H1 (cell line): Measurements from ENCODE around the gene LCLAT1. TPM values are rescaled to one million over a fixed set of nuclear protein-coding genes. Genes with fewer than 3 reads are reported as not detected.
A peak's percentile ranks its signal among the peaks of the same experiment; 100 is the strongest.
"Not testable (repeated sequence)": the region's sequence is repeated elsewhere in the genome, so short reads cannot be mapped to it uniquely, and the experiment has no call there.

Experiments
- CTCF ChIA-PET: fragments of 300-600 bp; sonication (Branson Sonifier 250); formaldehyde crosslinking; loops from one replicate; lab custom pipeline; 2021; ENCODE audit not compliant: partially characterized antibody; lab: Charles Lee
- POLR2A ChIA-PET: fragments of 300-600 bp; sonication (Branson Sonifier 250); formaldehyde crosslinking; loops from one replicate; lab custom pipeline; 2021; ENCODE audit warnings: inconsistent platforms; ENCODE audit not compliant: partially characterized antibody; lab: Charles Lee
- DNase-seq, 2 experiments: peaks; one replicate each; pipeline versions ENCODE4 v3.0.0 to v3.0.0-alpha.2; 2010 to 2022; ENCODE audit warnings: low spot score in 2 of 2, low read depth in 1 of 2, mixed read lengths in 1 of 2
- FAIRE-seq: peaks from 2 replicates; lab custom pipeline; 2011; peaks lifted over from hg19 to GRCh38; lab: Jason Lieb, UNC
- H2AFZ ChIP-seq: 2 replicates; pipeline ENCODE4 v1.8.1; 2012; ENCODE audit warnings: low read length, inconsistent platforms
- H2AK5ac ChIP-seq: 2 replicates; pipeline ENCODE4 v1.6.1; 2013; ENCODE audit warnings: low read depth, low read length
- H2BK120ac ChIP-seq: replicated peaks from 2 replicates; pipeline ENCODE3; 2013; ENCODE audit warnings: low read depth, low read length, inconsistent platforms
- H2BK12ac ChIP-seq: 2 replicates; pipeline ENCODE4 v1.6.1; 2013; ENCODE audit warnings: low read depth, low read length
- H2BK15ac ChIP-seq: 2 replicates; pipeline ENCODE4 v1.6.1; 2013; ENCODE audit warnings: low read length
- H2BK20ac ChIP-seq: 2 replicates; pipeline ENCODE4 v1.6.1; 2013; ENCODE audit warnings: low read length
- H2BK5ac ChIP-seq: 2 replicates; pipeline ENCODE4 v1.6.1; 2013; ENCODE audit warnings: low read depth, low read length
- H3K14ac ChIP-seq: 2 replicates; pipeline ENCODE4 v1.6.1; 2013; ENCODE audit warnings: inconsistent platforms; ENCODE audit not compliant: insufficient read length
- H3K18ac ChIP-seq: 2 replicates; pipeline ENCODE4 v1.6.1; 2013; ENCODE audit warnings: low read length; ENCODE audit errors: extremely low read depth
- H3K23ac ChIP-seq: 2 replicates; pipeline ENCODE4 v1.6.1; 2013; ENCODE audit warnings: inconsistent platforms; ENCODE audit not compliant: insufficient read length
- H3K23me2 ChIP-seq: 2 replicates; pipeline ENCODE4 v1.6.1; 2013; ENCODE audit warnings: low read depth, low read length
- H3K27ac ChIP-seq: 2 replicates; pipeline ENCODE4 v1.6.1; 2011; ENCODE audit warnings: low read depth, low read length, inconsistent platforms
- H3K27me3 ChIP-seq, 4 experiments: replicated peaks in 1 of 4; 1 replicate in 1 of 4; 2 replicates in 3 of 4; pipeline versions ENCODE4 v1.6.1 to v1.8.1; 2011 to 2013; ENCODE audit warnings: low read length in 3 of 4, mild to moderate bottlenecking in 3 of 4, inconsistent platforms in 2 of 4, mixed read lengths in 2 of 4, moderate library complexity in 1 of 4; ENCODE audit not compliant: control insufficient read depth in 3 of 4, insufficient read depth in 3 of 4; ENCODE audit errors: extremely low read depth in 1 of 4
- H3K36me3 ChIP-seq, 4 experiments: 2 replicates each; pipeline versions ENCODE4 v1.6.1 to v1.8.1; 2011 to 2013; ENCODE audit warnings: mild to moderate bottlenecking in 4 of 4, low read length in 3 of 4, moderate library complexity in 2 of 4, control low read depth in 1 of 4, inconsistent platforms in 1 of 4; ENCODE audit not compliant: insufficient read depth in 4 of 4, control insufficient read depth in 2 of 4
- H3K4ac ChIP-seq: replicated peaks from 2 replicates; pipeline ENCODE3; 2013; ENCODE audit warnings: low read length, low read depth, mixed read lengths, inconsistent platforms; ENCODE audit not compliant: insufficient read length
- H3K4me1 ChIP-seq, 4 experiments: replicated peaks in 1 of 4; 1 replicate in 1 of 4; 2 replicates in 3 of 4; pipeline versions ENCODE4 v1.6.1 to v1.8.1; 2011 to 2013; ENCODE audit warnings: low read length in 3 of 4, inconsistent platforms in 2 of 4, mixed read lengths in 1 of 4; ENCODE audit not compliant: insufficient read depth in 4 of 4, control insufficient read depth in 3 of 4
- H3K4me2 ChIP-seq, 2 experiments: 2 replicates each; pipeline versions ENCODE4 v1.6.1 to v1.8.1; 2011 to 2013; ENCODE audit warnings: low read depth in 2 of 2, low read length in 2 of 2, control low read depth in 1 of 2, inconsistent platforms in 1 of 2, mild to moderate bottlenecking in 1 of 2; ENCODE audit not compliant: insufficient read depth in 1 of 2
- H3K4me3 ChIP-seq, 4 experiments: fragments of 200-600, 300-600 bp in 1 of 4; sonication (generic), shearing (Covaris generic), sonication (Bioruptor Twin) in 1 of 4; 2 replicates each; pipeline versions ENCODE4 v1.5.1 to v1.8.1; 2011 to 2016; ENCODE audit warnings: low read length in 4 of 4, low read depth in 3 of 4, control low read depth in 2 of 4, inconsistent platforms in 2 of 4, mild to moderate bottlenecking in 2 of 4, mixed read lengths in 1 of 4, moderate library complexity in 1 of 4; ENCODE audit not compliant: insufficient read depth in 2 of 4; ENCODE audit errors: extremely low read depth in 1 of 4
- H3K56ac ChIP-seq: replicated peaks from 2 replicates; pipeline ENCODE3; 2013; ENCODE audit warnings: low read depth, mild to moderate bottlenecking, mixed read lengths, low read length, inconsistent platforms; ENCODE audit not compliant: insufficient read length
- H3K79me1 ChIP-seq: 2 replicates; pipeline ENCODE4 v1.6.1; 2013; ENCODE audit warnings: low read depth, low read length, control low read depth
- H3K79me2 ChIP-seq, 2 experiments: 2 replicates each; pipeline versions ENCODE4 v1.6.1 to v1.8.1; 2012 to 2013; ENCODE audit warnings: low read length in 2 of 2, mild to moderate bottlenecking in 2 of 2, inconsistent platforms in 1 of 2; ENCODE audit not compliant: insufficient read depth in 2 of 2, control insufficient read depth in 1 of 2
- H3K9ac ChIP-seq, 4 experiments: replicated peaks in 1 of 4; 1 replicate in 1 of 4; 2 replicates in 3 of 4; pipeline versions ENCODE4 v1.6.1 to v1.8.1; 2011 to 2013; ENCODE audit warnings: low read depth in 3 of 4, low read length in 3 of 4, control low read depth in 2 of 4, mild to moderate bottlenecking in 2 of 4, moderate library complexity in 2 of 4, inconsistent platforms in 1 of 4; ENCODE audit errors: extremely low read depth in 1 of 4
- H3K9me3 ChIP-seq, 2 experiments: 2 replicates each; pipeline versions ENCODE4 v1.6.1 to v1.8.1; 2012 to 2013; ENCODE audit warnings: mild to moderate bottlenecking in 2 of 2, moderate library complexity in 2 of 2, control low read depth in 1 of 2, inconsistent platforms in 1 of 2, low read depth in 1 of 2, low read length in 1 of 2, mixed read lengths in 1 of 2; ENCODE audit not compliant: insufficient read depth in 2 of 2
- H4K20me1 ChIP-seq, 2 experiments: replicated peaks in 1 of 2; 2 replicates each; pipeline versions ENCODE3 to v1.8.1; 2011 to 2013; ENCODE audit warnings: inconsistent platforms in 2 of 2, low read length in 2 of 2, mild to moderate bottlenecking in 1 of 2; ENCODE audit not compliant: insufficient read depth in 2 of 2, control insufficient read depth in 1 of 2
- H4K5ac ChIP-seq: 2 replicates; pipeline ENCODE4 v1.6.1; 2013; ENCODE audit warnings: low read length, low read depth, mixed read lengths, inconsistent platforms; ENCODE audit not compliant: insufficient read length
- H4K8ac ChIP-seq: 2 replicates; pipeline ENCODE4 v1.8.0; 2013; ENCODE audit warnings: mild to moderate bottlenecking, moderate library complexity, low read length, inconsistent platforms; ENCODE audit not compliant: insufficient read depth; ENCODE audit errors: extremely low read depth
- H4K91ac ChIP-seq: replicated peaks from 2 replicates; pipeline ENCODE3; 2013; ENCODE audit warnings: low read length, mixed read lengths, inconsistent platforms; ENCODE audit not compliant: insufficient read length
- CREB1 ChIP-seq: IDR thresholded peaks from 2 replicates; pipeline ENCODE4 v1.6.1; 2012; ENCODE audit warnings: inconsistent platforms
- CTCF ChIP-seq, 3 experiments: IDR thresholded peaks; 1 replicate in 2 of 3; 2 replicates in 1 of 3; pipeline versions ENCODE4 v1.5.1 to v1.6.1; 2011; ENCODE audit warnings: low read length in 3 of 3, mild to moderate bottlenecking in 3 of 3, inconsistent platforms in 2 of 3, low read depth in 1 of 3, moderate library complexity in 1 of 3; ENCODE audit not compliant: insufficient read depth in 1 of 3; ENCODE audit errors: control extremely low read depth in 1 of 3
- JUN ChIP-seq: IDR thresholded peaks from 2 replicates; pipeline ENCODE4 v1.6.1; 2011; ENCODE audit warnings: low read depth, mild to moderate bottlenecking, improper control_type of control experiment, low read length
- KDM5A ChIP-seq: fragments of 200-600 bp; IDR thresholded peaks from 2 replicates; pipeline ENCODE4 v1.7.1; 2012; ENCODE audit warnings: mild to moderate bottlenecking, low read length, inconsistent platforms, mixed read lengths
- MAFK ChIP-seq: IDR thresholded peaks from 2 replicates; pipeline ENCODE4 v1.6.1; 2012; ENCODE audit warnings: low read depth, mild to moderate bottlenecking, improper control_type of control experiment, low read length
- NRF1 ChIP-seq: IDR thresholded peaks from 2 replicates; pipeline ENCODE4 v1.6.1; 2011; ENCODE audit warnings: mild to moderate bottlenecking, low read depth, low read length, improper control_type of control experiment
- WGBS, 2 experiments: shearing (Covaris generic) in 1 of 2; methylation state at CpG; one replicate each; pipeline versions ENCODE4 v1.1.6 to v1.1.7; 2013 to 2015; ENCODE audit warnings: low lambda C conversion rate in 2 of 2, mixed read lengths in 2 of 2, inconsistent platforms in 1 of 2, low coverage in 1 of 2, missing lambda C conversion rate in 1 of 2; ENCODE audit not compliant: insufficient replicate concordance in 2 of 2, insufficient coverage in 1 of 2, insufficient read length in 1 of 2; ENCODE audit errors: extremely low coverage in 1 of 2, missing lambda C conversion rate in 1 of 2; 5-methylcytosine and 5-hydroxymethylcytosine counted together
- polyA plus RNA-seq, 7 experiments: library from polyadenylated mRNA; depleted of rRNA in 3 of 7; stranded (reverse) in 5 of 7; unstranded in 2 of 7; fragments of >200 nt in 5 of 7; fragments of 200-250 nt in 2 of 7; gene quantifications; 1 replicate in 5 of 7; 2 replicates in 1 of 7; 4 replicates in 1 of 7; pipeline versions ENCODE4 v1.2.1 to v1.2.3, GENCODE V29; 2011 to 2013; ENCODE audit warnings: missing spikeins in 2 of 7, mixed read lengths in 2 of 7
- total RNA-seq: library from RNA; stranded (reverse); fragmentation: NEBNext Ultra II Directional; extraction: Animal tissue kit (Norgen Biotek cat#: 25700); gene quantifications from 2 replicates; pipeline ENCODE4 v1.2.1, GENCODE V29; 2021
- TF ChIP-seq, protein P1 (sequence below): IDR thresholded peaks from 2 replicates; pipeline ENCODE4 v1.6.1; 2012; ENCODE audit warnings: inconsistent platforms

LCLAT1 gene
- total and polyA plus RNA-seq, 2 of the 8 experiments (the other 6 are each of a cell fraction or from before 2014, with no cell fraction given), result 7.6 to 22.0 TPM

DNA sequence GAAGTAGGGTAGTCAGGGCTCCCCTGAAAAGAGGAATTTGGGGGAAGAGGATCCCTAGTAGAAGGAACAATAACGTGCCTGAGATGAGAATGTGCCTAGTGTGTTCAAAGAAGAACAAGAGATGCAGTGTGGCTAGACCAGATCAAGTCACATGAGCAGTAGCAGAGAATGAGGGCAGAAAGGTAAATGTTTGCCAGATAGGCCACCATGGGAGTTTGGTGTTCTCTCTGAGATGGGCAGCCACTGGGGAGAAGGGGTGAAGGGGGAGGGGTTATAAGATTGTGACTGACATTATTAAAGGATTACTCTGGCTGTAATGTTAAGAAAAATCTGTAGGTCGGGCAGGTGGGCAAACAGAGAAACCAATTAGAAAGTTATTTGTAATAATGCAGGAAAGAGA lies 166.0 kb downstream of the LCLAT1 start (continued):
- no peak for TF ChIP-seq CTCF (IDR thresholded peaks at IDR 0.05; ENCODE audit: control extremely low read depth in 1 of 3, insufficient read depth in 1 of 3, low read depth in 1 of 3, low read length in 3 of 3)
- no peak for TF ChIP-seq KDM5A
- no peak for TF ChIP-seq JUN
- TF ChIP-seq, protein P1, sequence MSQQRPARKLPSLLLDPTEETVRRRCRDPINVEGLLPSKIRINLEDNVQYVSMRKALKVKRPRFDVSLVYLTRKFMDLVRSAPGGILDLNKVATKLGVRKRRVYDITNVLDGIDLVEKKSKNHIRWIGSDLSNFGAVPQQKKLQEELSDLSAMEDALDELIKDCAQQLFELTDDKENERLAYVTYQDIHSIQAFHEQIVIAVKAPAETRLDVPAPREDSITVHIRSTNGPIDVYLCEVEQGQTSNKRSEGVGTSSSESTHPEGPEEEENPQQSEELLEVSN, result no peak
- TF ChIP-seq NRF1, result no peak
- TF ChIP-seq CREB1, result no peak
- no peak for TF ChIP-seq MAFK

GRCh38 chr2:30614227-30614626 lies 167.2 kb downstream of the LCLAT1 start:
- peak overlapping the region; percentile 25; the same call in 1 of the 2 replicates for H3K18ac ChIP-seq
- peak overlapping the region; percentile 93 for H2BK120ac ChIP-seq
- H3K79me1 ChIP-seq, H3K79me2 ChIP-seq, H3K9ac ChIP-seq, H3K23me2 ChIP-seq, H4K8ac ChIP-seq, H3K27ac ChIP-seq, H3K14ac ChIP-seq, H3K36me3 ChIP-seq, H4K20me1 ChIP-seq, H3K4me2 ChIP-seq, H4K5ac ChIP-seq, H2BK20ac ChIP-seq, H3K4me3 ChIP-seq, H2BK15ac ChIP-seq, H2BK5ac ChIP-seq, DNase-seq, H3K23ac ChIP-seq, FAIRE-seq, H3K9me3 ChIP-seq, H3K27me3 ChIP-seq, H2AFZ ChIP-seq: not testable (repeated sequence)
- ChIA-PET CTCF (interaction anchor here (1.0 kb wide), 1 partner anchor 92 kb away, joined by 3 read pairs; no protein-coding TSS in a partner anchor), POLR2A (interaction anchor here (1.0 kb wide), 1 partner anchor 15 kb away, joined by 3 read pairs; no protein-coding TSS in a partner anchor)
- H3K4me1 ChIP-seq, result peaks cover 0 to 11% (median 8%) of the 10 kb centered on the region in 4 experiments; a peak in 3 of 7 replicates
- H2BK12ac ChIP-seq, result peak overlapping the region; percentile 82; the same call in 1 of the 2 replicates
- H2AK5ac ChIP-seq, result 0 out of 2 replicates have a peak overlapping the region, but pooled peaks have one; percentile 42
- H3K56ac ChIP-seq, result peak overlapping the region; percentile 56
- peak overlapping the region; percentile 93 for H4K91ac ChIP-seq
- H3K4ac ChIP-seq, result peak overlapping the region; percentile 59
- 90% methylated on average over 1 of the region's 4 CpGs; no CpG with 5 or more reads in 1 of the 2 experiments for WGBS, 2 experiments
